ENCODE results near the gene KIF3A.

DNA sequence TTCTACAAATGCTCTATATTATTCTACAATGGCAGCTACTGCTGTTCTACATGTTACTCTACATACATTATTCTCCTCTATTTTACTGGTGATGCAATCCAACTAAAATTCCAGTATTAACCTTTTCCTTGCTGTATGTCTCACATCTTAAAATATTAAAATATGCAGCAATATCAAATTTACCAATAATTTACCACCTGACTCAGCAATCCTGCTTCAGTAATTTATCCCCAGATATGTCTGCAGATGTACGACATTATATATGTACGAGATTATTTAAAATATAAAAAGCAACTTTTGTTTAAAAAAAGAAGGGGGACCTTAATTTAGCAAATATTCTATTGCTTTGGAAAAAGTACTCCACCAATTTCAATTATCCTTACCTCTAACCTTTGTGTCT, 11.6 kb downstream of the KIF3A start:
- TF ChIP-seq, protein P1, sequence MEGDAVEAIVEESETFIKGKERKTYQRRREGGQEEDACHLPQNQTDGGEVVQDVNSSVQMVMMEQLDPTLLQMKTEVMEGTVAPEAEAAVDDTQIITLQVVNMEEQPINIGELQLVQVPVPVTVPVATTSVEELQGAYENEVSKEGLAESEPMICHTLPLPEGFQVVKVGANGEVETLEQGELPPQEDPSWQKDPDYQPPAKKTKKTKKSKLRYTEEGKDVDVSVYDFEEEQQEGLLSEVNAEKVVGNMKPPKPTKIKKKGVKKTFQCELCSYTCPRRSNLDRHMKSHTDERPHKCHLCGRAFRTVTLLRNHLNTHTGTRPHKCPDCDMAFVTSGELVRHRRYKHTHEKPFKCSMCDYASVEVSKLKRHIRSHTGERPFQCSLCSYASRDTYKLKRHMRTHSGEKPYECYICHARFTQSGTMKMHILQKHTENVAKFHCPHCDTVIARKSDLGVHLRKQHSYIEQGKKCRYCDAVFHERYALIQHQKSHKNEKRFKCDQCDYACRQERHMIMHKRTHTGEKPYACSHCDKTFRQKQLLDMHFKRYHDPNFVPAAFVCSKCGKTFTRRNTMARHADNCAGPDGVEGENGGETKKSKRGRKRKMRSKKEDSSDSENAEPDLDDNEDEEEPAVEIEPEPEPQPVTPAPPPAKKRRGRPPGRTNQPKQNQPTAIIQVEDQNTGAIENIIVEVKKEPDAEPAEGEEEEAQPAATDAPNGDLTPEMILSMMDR (IDR thresholded peaks at IDR 0.05) = no peak
- no peak for TF ChIP-seq EP300 (IDR thresholded peaks at IDR 0.05)
- TF ChIP-seq POLR2A (IDR thresholded peaks at IDR 0.05) = no peak
